ENCODE results near the gene SCARB1. TPM values are rescaled to one million over a fixed set of nuclear protein-coding genes. Genes with fewer than 3 reads are reported as not detected.

Gene SCARB1
- polyA plus RNA-seq, 4 donors, result 19.4 to 22.7 (median 19.8) TPM

DNA sequence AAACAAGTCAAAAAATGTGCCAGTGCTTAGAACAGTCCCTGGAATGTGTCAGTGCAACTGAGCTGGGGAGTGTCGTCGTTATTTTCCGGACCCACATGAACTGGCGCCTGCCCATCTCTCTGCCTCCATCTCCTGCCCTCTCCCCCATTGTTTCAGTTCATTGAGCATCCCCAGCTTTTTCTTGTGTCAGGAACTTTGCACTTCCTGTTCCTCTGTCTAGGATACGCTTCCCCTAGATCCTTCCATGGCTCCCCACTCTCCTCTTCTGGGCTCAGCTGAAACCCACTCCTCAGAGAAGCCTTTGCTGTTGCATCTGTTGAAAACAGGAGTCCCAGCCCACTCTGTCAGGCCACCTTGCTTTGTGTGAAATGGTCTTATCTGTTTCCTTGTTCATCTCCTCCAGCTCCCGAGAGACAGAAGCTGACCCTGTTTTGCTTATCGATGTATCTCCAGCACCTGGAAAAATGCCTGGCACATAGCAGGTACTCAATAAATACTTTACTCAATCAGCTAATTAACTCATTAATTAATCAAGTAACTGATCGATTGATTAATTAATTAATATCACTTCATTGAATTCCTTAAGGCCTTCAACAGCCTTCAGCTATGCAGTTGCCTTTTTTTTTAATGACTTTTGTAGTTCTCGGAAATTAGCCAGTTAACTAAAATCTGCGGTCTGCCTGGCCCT is 2.7 kb upstream of the SCARB1 start:
- no peak for DNase-seq (ENCODE audit: low read depth in 4 of 4, low spot score in 3 of 4)

DNA sequence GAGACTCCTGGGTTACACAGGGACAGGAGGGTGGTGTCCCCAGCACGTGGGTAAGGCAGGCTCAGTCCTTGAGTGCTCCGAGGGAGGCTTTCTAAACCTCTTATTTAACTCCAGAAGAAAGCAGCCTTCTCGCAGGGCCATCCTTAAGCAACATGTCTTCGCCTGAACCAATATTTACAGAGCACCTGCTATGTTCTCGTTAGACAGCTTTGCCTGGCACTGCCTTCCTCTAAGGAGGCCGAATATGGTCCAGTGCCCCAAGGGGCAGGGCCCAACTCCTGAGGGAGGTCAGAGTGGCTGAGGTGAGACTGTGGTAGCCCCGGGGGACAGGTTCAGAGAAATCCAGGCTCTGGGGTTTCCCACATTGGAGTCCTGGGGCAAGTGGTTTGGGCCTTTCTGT is 2.1 kb upstream of the SCARB1 start:
- no peak for DNase-seq (ENCODE audit: low read depth in 4 of 4, low spot score in 3 of 4)

DNA sequence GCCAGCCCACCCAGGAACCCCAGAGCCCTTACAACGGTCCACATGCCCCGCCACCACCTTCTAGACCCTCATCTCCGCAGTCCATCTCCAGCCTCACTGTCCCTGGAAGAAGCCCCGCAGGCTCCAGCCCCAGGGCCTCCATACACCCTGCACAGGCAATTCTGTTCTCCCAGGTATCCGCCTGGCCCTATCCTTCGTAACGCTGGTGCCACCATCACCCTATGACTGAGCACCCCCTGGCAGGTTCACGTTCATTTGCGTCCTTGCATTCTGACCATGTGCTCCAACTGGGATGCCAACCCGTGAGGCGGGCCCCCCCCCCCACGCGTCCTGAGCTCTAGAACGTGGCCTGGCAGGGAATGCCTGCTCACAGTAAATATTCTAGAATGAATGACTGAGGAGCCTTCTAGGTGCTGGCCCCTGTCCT is 675 bp upstream of the SCARB1 start:
- no peak for DNase-seq (ENCODE audit: low read depth in 4 of 4, low spot score in 3 of 4)

DNA sequence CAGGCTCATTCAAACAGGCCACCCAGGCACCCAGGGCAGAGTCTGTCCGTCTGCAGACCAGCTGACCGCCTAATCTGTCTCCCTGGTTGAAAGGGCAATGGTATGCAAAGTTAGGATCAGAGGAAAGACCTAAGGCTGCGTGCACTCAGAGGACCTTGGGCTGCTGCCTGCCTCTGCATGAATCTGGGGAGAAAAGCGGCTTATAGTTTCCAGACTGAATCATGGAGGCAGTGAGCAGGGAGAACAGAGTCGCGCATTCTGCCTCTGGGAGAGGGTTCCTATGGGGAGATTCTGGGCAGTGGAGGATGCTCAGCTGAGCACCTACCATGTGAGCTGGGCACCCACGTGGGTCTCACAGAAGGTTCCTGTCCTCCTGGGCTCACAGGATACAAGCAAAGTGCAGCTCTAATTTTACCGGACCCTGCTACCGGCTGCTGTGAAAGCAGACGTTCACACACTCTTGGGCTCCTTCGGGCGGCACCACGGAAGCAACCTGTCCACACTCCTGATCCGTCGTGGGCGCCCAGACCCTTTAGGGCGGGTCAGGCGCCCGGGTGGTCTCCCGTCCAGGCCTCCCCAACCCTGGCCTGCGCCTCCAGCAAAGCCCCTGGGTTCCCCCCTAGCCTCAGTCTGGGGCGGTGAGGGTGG is 772 bp downstream of the SCARB1 start:
- DNase-seq (ENCODE audit: low read depth in 4 of 4, low spot score in 3 of 4), result no peak

DNA sequence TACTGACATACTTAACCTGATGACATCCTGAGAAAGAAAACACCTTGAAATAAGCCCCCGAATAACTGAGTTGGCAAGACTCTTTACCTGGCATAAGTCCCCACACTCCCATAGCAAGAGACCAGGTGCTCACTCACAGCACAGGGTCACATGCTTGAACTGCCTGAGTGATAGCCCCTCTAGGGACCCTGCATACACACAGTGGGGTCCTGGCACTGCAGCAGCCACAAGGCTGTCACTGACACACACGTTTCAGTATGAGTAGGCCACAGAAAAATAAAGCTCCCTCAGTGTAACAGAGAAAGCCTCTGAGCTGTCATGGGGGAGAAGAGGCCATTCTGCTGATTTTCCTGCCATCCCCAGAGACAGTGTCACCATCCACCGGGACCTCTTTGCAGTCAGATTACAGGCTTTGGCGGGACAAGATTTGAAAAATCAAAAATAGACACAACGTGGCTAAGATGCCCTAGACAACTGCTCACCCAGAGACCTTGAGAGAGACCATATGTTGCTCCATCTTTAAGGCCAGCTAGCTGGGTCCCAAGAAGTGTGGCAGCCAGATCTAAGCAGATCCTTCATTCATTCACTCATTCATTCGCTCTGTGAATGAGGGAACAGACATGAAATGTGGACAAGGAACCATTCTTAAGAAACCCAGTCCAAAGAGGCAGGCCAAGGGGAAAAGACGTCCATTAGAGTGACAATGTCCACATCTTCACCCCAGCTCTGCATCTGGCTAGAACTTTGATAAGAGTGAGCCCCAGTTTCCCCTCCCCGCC is 1.6 kb downstream of the SCARB1 start:
- DNase-seq (ENCODE audit: low read depth in 4 of 4, low spot score in 3 of 4), result no peak

DNA sequence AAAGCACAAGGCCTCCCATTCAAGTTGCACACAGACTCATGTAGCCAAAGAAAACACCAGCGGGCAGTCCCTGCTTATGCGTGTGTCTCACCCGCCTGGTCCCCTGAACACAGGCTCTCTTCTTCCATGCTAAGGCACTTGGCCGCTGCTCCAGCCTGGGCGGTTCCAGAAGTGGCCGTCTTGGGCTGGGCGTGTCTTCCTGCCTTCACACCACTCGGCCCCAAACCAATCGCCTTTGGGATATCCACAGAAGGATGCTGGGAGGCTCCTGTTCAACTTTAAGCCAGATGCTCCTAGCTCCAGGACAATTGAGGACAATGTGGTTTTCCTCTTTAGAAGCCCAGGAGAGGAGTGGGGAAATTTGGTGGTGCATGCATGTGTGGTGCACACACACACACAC is 2.2 kb downstream of the SCARB1 start:
- DNase-seq (ENCODE audit: low read depth in 4 of 4, low spot score in 3 of 4), result no peak

DNA sequence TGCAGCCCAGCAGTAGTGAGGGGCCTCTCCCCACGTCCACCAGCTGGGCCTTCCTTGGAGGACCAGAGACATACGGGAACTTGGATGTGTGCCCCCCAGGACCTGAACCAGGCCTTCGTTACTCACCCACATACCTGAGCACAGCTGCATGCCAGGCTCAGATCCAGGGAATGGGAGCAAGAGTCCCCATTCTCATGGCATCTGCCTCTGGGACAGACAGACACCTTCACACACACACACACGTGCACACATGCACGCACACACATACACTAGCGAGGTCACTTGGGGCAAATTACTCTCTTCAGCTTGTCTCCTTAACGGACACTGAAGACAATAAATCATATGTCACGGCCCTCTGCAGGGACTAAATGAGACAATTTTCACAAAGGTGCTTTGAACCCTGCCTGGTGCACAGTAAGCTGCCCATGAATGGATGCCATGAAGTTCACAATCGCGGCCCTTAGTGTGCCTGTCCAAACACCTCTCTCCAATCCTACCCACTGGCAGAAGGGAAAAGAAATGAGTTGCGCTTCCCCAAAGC is 5.7 kb downstream of the SCARB1 start:
- no peak for DNase-seq (ENCODE audit: low read depth in 4 of 4, low spot score in 3 of 4)

DNA sequence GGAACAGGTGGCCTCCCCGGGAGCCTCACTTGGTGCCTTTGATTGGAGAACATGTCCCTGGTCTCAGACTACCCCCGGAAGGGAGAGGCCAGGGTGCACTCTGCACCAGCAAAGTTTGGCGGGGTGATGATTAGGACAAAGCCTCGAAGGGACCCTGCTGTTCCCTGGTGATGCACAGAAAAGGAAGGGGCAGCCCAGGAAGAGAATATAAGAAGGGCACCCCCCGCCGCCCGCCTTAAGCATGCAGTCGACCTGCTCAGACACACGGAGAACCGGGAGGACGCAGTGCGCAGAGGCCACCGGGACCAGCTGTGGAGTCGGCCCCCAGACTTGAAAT is 6.9 kb downstream of the SCARB1 start:
- no peak for DNase-seq (ENCODE audit: low read depth in 4 of 4, low spot score in 3 of 4)

DNA sequence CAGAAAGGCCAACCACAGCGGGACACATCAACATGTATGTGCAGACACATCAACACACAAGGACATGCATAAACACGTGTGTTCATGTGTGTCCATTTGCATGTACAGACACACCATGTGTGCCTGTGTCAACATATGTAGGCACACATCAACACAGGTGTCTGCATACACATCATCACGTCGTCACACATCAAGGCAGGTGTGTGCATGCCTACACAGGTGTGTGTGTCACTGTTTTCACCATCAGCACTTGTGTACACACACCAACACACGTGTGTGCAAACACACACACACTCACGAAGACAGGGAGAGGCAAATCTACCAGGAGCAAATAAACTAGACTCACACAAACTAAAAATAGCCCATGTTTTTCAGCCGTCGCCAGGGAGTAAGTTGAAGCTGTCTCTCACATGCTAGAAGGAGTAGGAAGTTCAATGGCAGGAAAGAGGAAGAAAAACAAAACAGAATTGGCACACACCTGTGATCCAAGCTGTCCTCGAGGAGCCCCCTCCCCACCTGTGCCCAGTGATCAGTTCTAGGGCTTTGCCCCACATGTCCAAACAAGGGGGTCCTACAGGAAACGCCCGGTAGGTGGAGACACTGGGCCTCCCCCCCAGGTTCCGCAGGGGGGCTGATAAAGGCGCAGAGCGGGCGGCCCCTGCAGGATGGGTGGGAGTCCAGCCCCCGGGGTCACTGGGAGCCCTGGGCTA is 7.4 kb downstream of the SCARB1 start:
- DNase-seq (ENCODE audit: low read depth in 4 of 4, low spot score in 3 of 4), result no peak

DNA sequence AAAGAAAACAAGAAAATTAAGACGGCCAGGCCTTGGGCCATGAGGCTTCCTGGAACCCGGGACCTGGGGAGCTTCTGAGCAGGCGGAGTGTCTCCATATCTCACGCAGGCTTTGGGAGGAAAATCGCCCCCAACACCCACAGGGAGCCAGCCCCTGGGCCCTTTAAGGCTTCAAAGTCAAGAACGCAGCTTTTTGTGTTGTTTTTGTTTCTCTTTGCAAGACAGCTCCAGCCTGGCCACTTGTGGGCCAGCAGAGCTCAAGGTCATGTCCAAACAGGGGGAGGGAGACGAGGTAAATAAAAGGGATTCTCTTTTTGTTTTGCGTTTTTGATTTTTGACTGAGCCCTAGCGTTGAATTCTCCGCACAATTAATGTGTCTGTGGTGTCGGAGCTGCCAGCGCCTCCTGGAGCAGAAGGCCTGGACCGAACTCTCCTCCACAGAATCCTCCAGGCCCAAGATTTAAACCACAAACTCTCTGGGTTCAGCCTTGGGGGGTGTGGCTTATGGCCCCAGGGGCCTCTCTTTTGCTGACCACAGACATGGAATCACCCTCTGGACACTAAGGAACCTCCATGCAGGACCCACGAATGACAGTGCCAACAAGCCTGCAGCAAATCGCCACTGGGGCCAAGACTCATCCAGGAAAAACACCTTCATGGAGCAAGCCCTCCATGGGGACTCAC is 8.2 kb downstream of the SCARB1 start:
- no peak for DNase-seq (ENCODE audit: low read depth in 4 of 4, low spot score in 3 of 4)

DNA sequence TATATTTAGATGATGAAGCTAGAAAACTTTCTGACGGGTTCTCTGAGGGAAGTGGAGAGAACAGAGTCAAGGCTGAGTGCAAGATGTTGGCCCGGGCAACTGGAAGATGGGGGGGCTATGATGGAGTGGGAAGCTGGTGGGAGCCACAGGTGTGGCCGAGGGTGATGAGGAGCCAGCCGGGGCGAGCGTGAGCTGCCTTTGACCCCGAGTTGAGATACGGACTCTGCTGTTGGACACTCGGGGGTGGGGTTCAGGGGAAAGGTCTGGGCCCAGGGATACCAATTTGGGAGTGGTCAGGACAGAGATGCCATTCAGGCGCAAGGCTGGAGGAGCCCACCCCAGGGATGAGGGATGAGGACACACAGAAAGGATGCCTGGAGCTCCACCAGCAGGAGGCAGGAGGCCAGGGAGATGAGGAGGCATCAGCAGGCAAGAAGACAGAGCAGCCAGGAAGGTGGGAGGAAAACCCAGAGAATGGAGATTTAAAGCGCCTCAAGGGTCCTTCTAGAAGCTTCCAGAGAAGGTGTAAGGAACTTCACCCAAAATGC is 9.0 kb downstream of the SCARB1 start:
- DNase-seq (ENCODE audit: low read depth in 4 of 4, low spot score in 3 of 4), result no peak

DNA sequence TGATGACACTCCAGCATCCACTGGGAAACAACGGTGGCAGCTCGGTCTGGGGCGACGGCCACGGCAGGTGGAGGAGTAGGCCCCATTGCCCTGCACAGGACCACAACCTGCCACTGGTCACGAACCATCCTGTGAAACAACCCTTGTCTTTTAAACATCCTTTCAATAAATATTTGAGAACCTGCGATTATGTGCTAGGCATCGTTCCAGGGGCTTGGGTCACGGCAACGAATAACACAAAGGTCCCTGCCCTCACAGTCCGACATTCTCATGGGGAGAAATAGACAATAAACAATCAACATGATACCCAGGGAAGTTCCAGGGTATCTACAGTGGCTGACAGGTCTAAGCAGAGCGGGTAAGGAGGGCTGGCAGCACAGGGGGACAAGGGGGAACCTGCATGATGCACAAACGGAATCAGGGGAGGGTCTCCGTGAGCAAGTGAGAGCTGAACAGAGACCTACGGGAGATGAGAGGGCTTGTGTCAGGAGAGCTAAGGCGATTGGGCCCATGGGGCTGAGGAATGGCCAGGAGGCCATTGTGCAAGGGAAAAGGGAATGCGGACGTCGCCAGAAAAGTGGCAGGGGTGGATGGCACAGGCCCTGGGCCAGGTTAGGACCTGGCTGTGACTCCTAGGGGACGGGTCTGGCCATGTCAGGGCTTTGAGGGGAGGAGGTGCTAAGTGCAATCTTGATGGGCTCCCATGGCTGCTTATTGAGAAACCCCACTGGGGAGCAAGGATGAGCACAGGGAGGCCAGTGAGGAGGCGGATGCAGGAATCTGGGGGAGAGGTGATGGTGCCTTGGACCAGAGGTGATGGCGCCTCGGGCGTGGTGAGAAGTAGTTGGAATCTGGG is 9.7 kb downstream of the SCARB1 start:
- DNase-seq (ENCODE audit: low read depth in 4 of 4, low spot score in 3 of 4), result no peak

DNA sequence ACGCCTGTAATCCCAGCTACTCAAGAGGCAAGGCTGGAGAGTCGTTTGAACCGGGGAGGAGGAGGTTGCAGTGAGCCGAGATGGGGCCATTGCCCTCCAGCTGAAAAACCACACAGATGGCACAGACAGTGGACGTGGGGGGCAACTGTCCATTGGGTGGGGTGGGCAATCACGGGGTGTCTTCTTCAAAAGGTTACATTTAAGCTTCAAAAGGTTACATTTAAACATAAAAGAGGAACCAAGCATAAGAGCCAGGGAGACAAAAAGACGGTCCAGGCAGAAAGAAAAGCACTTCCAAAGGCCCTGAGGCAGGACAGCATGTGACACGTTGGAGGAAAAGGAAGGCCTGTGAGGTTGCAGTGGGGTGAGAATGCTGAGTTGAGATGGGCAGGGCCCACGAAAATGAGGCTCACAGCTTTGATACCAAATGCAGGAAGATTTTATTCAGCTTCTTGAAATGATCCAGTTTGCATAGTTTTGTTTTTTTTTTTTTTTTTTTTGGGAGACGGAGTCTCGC is 10.7 kb downstream of the SCARB1 start:
- DNase-seq (ENCODE audit: low read depth in 4 of 4, low spot score in 3 of 4), result no peak

DNA sequence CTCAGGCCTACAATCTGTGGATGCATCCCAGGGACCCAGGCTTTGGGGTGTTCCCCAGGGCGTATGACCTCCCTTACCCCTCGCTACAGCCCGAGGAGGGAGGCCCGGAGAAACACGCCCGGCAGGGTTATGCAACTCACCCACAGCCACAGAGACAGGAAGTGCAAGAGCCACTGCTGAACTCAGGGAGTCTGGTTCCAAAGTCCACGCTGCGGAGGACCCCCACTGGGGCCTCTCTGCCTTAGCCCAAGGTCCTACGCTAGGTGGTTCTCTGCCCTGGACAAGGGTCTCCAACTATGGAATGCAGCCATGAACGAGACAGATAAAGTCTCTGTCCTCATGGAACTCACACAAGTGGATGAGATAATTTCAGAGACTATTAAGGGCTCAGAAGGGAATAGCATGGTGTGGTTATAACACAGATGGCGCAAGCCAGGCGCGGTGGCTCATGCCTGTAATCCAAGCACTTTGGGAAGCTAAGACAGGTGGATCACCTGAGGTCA is 11.3 kb downstream of the SCARB1 start:
- DNase-seq (ENCODE audit: low read depth in 4 of 4, low spot score in 3 of 4), result no peak

DNA sequence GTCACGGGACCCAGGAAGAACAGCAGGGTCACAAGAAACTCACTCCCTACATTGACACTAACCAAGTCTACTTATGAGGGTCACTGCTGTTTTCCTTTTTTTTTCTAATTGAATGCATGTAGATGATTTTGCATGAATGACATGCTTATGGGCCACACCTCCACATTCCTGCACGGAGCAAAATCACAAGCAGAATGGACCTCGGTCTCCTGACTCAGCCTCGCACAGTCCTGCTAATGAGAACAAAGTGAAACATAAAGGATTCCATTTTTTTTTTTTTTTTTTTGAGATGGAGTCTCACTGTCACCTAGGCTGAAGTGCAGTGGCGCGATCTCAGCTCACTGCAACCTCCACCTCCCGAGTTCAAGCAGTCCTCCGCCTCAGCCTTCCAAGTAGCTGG is 12.3 kb downstream of the SCARB1 start:
- DNase-seq (ENCODE audit: low read depth in 4 of 4, low spot score in 3 of 4), result no peak

DNA sequence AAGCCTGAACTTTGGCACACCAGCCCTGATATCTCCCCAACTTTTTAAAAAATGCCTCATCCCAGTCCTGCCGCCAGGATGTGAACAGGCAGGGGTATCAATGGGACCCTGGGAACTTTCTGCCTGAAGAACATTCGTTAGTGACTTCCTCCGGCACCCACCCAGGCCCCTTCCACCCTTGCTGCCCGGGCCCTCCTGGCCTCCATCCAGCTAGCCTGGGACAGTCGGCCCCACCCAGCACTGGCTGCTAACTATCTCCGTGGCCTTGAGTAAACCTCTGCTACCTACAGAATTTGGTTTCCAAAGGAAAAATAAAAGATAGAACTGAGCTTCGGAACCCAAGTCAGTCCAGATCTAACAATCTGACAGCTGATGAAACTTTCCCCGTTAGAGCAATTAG is 14.3 kb downstream of the SCARB1 start:
- DNase-seq (ENCODE audit: low read depth in 4 of 4, low spot score in 3 of 4), result no peak

DNA sequence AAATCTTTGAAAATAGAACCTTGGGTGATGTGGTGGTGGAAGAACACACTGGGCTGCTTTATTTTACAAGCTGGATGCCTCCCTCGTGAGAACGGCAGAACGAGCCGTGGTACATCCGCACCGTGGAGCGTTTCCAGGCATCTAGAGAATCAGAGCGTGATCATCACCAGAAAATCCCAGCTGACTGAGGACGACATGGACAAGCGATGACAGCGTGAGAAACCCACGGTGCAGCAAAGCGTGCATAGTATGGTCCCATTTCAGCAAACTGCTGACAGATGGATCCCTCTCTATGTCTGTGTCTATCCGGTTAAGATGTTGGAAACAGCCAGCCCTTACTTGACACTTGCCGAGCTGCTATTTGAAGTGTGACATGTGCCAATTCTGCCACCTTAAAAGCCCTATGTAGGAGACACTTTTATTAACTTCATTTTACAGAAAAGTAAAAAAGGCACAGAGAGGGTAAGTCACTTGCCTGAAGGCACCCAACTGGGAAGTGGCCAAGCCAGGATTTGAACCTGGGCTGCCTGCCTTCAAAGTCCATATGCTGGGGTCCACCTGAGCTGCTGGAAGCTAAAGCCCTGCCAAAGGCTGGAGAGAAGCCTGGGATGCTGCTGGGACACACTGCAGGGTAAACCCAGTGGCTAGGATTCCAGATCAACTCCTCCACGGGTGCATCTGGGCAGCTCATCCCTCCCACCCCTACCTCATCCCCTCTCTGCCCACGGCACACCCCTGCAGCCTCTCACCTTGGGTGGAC is 14.9 kb downstream of the SCARB1 start:
- DNase-seq (ENCODE audit: low read depth in 4 of 4, low spot score in 3 of 4), result no peak
